Astrocyte (in vitro differentiated cells and primary cell): Measurements from ENCODE around the gene ALDH1L1. TPM values are rescaled to one million over a fixed set of nuclear protein-coding genes. Genes with fewer than 3 reads are reported as not detected.

Source experiments
- DNase-seq: peaks from one replicate; pipeline ENCODE4 v3.0.0-alpha.2; 2010; ENCODE audit warnings: low read depth
- FAIRE-seq: peaks from 2 replicates; lab custom pipeline; 2011; peaks lifted over from hg19 to GRCh38; lab: Jason Lieb, UNC
- H2AFZ ChIP-seq: 2 replicates; pipeline ENCODE4 v1.6.0; 2012; ENCODE audit warnings: low read depth, low read length, inconsistent platforms
- H3K27ac ChIP-seq: 2 replicates; pipeline ENCODE4 v1.5.1; 2011; ENCODE audit warnings: low read depth, low read length, inconsistent platforms
- H3K27me3 ChIP-seq: 2 replicates; pipeline ENCODE4 v1.6.0; 2011; ENCODE audit warnings: low read length, inconsistent platforms; ENCODE audit not compliant: insufficient read depth
- H3K36me3 ChIP-seq: 2 replicates; pipeline ENCODE4 v1.5.1; 2011; ENCODE audit warnings: low read length, inconsistent platforms; ENCODE audit not compliant: insufficient read depth
- H3K4me1 ChIP-seq: 2 replicates; pipeline ENCODE4 v1.5.1; 2011; ENCODE audit warnings: low read length, inconsistent platforms; ENCODE audit not compliant: insufficient read depth
- H3K4me2 ChIP-seq: 2 replicates; pipeline ENCODE4 v1.6.0; 2012; ENCODE audit warnings: low read length, inconsistent platforms
- H3K4me3 ChIP-seq: 2 replicates; pipeline ENCODE4 v1.5.1; 2011; ENCODE audit warnings: low read depth, mild to moderate bottlenecking, low read length, inconsistent platforms; ENCODE audit not compliant: insufficient read depth
- H3K79me2 ChIP-seq: 2 replicates; pipeline ENCODE4 v1.6.0; 2012; ENCODE audit warnings: mild to moderate bottlenecking, low read length, inconsistent platforms; ENCODE audit not compliant: insufficient read depth
- H3K9ac ChIP-seq: 2 replicates; pipeline ENCODE4 v1.6.0; 2012; ENCODE audit warnings: mild to moderate bottlenecking, low read length, inconsistent platforms
- H3K9me3 ChIP-seq: 2 replicates; pipeline ENCODE4 v1.5.1; 2012; ENCODE audit warnings: low read depth, mild to moderate bottlenecking, low read length, inconsistent platforms; ENCODE audit not compliant: insufficient read depth
- H4K20me1 ChIP-seq: 2 replicates; pipeline ENCODE4 v1.6.0; 2012; ENCODE audit warnings: low read length, inconsistent platforms; ENCODE audit not compliant: insufficient read depth
- H3K27ac Mint-ChIP-seq: one replicate; pipeline ENCODE4 v1.8.0; 2021; ENCODE audit warnings: mild to moderate bottlenecking, mixed read lengths; ENCODE audit not compliant: unreplicated experiment
- H3K27me3 Mint-ChIP-seq: one replicate; pipeline ENCODE4 v1.8.0; 2021; ENCODE audit warnings: low read depth, mixed read lengths; ENCODE audit not compliant: unreplicated experiment
- H3K36me3 Mint-ChIP-seq: one replicate; pipeline ENCODE4 v1.8.0; 2021; ENCODE audit warnings: low read depth, mixed read lengths; ENCODE audit not compliant: unreplicated experiment
- H3K4me1 Mint-ChIP-seq: one replicate; pipeline ENCODE4 v1.8.0; 2021; ENCODE audit warnings: low read depth, mixed read lengths; ENCODE audit not compliant: unreplicated experiment
- H3K4me3 Mint-ChIP-seq: one replicate; pipeline ENCODE4 v1.8.0; 2021; ENCODE audit warnings: mild to moderate bottlenecking, moderate library complexity, mixed read lengths; ENCODE audit not compliant: unreplicated experiment
- H3K9me3 Mint-ChIP-seq: one replicate; pipeline ENCODE4 v1.8.0; 2021; ENCODE audit warnings: mild to moderate bottlenecking, mixed read lengths; ENCODE audit not compliant: unreplicated experiment
- EZH2 ChIP-seq: IDR thresholded peaks from 2 replicates; pipeline ENCODE4 v1.6.1; 2012; ENCODE audit warnings: mild to moderate bottlenecking, low read length, inconsistent platforms; ENCODE audit not compliant: insufficient read depth
- total RNA-seq: library from RNA; stranded (reverse); gene quantifications from 2 replicates; pipeline ENCODE4 v1.2.1, GENCODE V29; 2021
- TF ChIP-seq, protein P1 (sequence below): IDR thresholded peaks from 2 replicates; pipeline ENCODE4 v1.5.1; 2011; ENCODE audit warnings: low read depth, mild to moderate bottlenecking, inconsistent platforms, low read length, moderate library complexity; ENCODE audit not compliant: insufficient read depth

The ALDH1L1 gene
- total RNA-seq, 1 donor from 2014 or later, result not detected

DNA sequence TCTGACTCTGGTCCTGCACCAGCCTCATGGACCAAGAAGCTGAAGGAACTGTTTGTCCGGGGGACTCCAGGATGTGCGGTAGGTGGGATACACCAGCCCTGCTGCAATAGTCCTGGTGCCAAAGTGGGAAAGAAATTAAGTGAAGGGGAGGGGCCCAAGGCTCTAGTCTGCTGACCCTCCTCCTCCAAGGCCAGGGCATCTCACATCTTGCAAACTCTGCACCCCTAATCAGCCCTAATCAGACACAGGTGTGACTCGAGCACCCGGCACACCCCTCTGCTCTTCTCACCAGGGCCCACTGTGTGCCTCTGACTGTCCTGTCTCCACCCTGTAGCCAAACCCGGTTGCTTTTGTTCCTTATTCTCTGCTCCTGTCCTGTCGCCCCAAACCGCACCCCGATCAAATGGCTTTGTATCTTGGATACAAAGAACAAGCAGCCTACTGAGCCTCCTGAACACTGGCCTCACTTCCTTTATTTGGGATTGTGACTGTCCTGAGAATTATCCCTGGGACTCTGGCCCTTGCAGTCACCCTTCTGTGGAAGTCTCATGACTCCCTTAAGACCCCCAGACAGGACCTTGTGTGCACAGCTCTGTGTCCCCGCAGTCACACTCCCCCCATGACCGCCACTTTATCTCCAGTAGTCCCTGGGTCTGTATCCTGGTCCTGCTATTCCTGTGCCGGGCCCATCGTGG lies 69.8 kb downstream of the ALDH1L1 start:
- no peak overlapping the region for H3K4me3 Mint-ChIP-seq
- no peak for TF ChIP-seq EZH2
- TF ChIP-seq, protein P1, sequence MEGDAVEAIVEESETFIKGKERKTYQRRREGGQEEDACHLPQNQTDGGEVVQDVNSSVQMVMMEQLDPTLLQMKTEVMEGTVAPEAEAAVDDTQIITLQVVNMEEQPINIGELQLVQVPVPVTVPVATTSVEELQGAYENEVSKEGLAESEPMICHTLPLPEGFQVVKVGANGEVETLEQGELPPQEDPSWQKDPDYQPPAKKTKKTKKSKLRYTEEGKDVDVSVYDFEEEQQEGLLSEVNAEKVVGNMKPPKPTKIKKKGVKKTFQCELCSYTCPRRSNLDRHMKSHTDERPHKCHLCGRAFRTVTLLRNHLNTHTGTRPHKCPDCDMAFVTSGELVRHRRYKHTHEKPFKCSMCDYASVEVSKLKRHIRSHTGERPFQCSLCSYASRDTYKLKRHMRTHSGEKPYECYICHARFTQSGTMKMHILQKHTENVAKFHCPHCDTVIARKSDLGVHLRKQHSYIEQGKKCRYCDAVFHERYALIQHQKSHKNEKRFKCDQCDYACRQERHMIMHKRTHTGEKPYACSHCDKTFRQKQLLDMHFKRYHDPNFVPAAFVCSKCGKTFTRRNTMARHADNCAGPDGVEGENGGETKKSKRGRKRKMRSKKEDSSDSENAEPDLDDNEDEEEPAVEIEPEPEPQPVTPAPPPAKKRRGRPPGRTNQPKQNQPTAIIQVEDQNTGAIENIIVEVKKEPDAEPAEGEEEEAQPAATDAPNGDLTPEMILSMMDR, result no peak
- no peak for FAIRE-seq

DNA sequence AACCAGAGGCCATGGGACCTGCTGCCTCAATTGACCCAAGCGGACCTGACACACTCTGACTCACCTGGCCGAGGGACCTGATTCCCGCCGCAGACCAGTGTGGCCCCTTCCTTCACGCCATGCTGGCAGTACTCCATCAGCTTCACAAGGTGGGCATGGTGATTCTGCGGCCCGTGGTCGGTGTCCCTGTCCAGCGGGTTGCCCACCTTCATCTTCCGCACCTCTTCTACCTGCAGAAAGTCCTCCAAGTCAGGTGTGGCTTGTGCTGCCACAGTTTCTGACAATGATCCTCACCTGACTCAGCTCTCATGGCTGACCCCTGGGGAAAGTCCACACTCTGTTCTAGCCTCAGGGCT lies 70.5 kb downstream of the ALDH1L1 start:
- H3K9ac ChIP-seq, result no peak overlapping the region
- Mint-ChIP-seq H3K4me1 (no peaks in the 10 kb centered on the region), H3K36me3 (no peaks in the 10 kb centered on the region), H3K4me3 (no peak overlapping the region), H3K27ac (no peak overlapping the region), H3K27me3 (peaks cover 22% of the 10 kb centered on the region), H3K9me3 (peaks cover 2% of the 10 kb centered on the region)
- H3K27me3 ChIP-seq, result no peaks in the 10 kb centered on the region
- TF ChIP-seq, protein P1, result no peak
- no peak for TF ChIP-seq EZH2
- no peak overlapping the region for H3K4me3 ChIP-seq
- H4K20me1 ChIP-seq, result no peaks in the 10 kb centered on the region
- no peaks in the 10 kb centered on the region for H3K9me3 ChIP-seq
- no peak overlapping the region for H3K27ac ChIP-seq
- H2AFZ ChIP-seq, result no peak overlapping the region
- H3K4me2 ChIP-seq, result no peak overlapping the region
- no peaks in the 10 kb centered on the region for H3K4me1 ChIP-seq
- DNase-seq (no peak), FAIRE-seq (no peak)
- H3K79me2 ChIP-seq, result no peaks in the 10 kb centered on the region
- H3K36me3 ChIP-seq, result no peaks in the 10 kb centered on the region

More for the DNA sequence above, 69.8 kb downstream of the ALDH1L1 start:
- no peak overlapping the region for H3K9ac ChIP-seq
- Mint-ChIP-seq H3K27me3 (peaks cover 22% of the 10 kb centered on the region), H3K36me3 (no peaks in the 10 kb centered on the region), H3K27ac (no peak overlapping the region), H3K4me1 (no peaks in the 10 kb centered on the region), H3K9me3 (no peaks in the 10 kb centered on the region)
- no peaks in the 10 kb centered on the region for H3K36me3 ChIP-seq
- H3K4me3 ChIP-seq, result no peak overlapping the region
- H2AFZ ChIP-seq, result no peak overlapping the region
- H3K27me3 ChIP-seq, result no peaks in the 10 kb centered on the region
- no peak overlapping the region for H3K27ac ChIP-seq
- H4K20me1 ChIP-seq, result no peaks in the 10 kb centered on the region
- H3K79me2 ChIP-seq, result no peaks in the 10 kb centered on the region
- no peak for DNase-seq
- no peak overlapping the region for H3K4me2 ChIP-seq
- H3K9me3 ChIP-seq, result no peaks in the 10 kb centered on the region
- no peaks in the 10 kb centered on the region for H3K4me1 ChIP-seq

DNA sequence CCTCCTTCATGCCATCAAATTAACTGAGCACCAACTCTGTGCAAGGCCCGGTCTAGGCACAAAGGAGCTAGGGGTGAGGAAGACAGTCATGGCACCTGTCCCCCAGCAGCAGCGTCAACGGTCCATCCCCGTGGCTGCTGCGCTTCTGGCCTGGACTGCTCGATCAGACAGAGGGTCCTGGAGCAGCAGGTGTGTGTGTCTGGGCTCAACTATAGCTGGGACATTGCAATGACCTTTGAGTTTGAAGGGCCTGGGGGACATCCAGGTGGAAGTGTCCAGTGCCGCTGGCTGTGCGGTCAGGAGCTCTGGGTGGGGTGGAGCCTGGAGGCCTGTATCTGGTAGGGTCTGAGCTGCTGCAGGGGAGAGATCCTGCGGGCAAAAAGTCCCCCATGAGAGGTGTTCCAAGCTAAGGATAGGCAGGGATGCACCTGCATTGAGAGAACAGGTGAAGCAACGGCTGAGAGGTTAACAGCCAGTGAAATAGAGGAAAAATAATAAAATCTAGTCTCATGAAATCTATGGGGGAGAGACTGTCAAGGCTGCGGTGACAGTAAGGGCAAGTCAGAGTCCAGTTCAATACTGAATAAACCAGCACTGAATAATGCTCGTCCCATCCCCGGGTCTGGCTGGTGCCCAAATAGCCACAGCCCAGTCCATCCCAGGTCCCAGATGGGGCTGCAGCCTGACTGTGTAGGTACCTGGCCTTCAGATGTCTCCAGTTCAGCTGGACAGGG lies 71.1 kb downstream of the ALDH1L1 start:
- H2AFZ ChIP-seq, result no peak overlapping the region
- no peak for FAIRE-seq
- H3K27ac ChIP-seq, result no peak overlapping the region
- no peak for DNase-seq
- H3K36me3 ChIP-seq, result no peaks in the 10 kb centered on the region
- H3K79me2 ChIP-seq, result no peaks in the 10 kb centered on the region
- H3K9me3 Mint-ChIP-seq, result peaks cover 2% of the 10 kb centered on the region
- no peak overlapping the region for H3K4me3 ChIP-seq
- no peaks in the 10 kb centered on the region for H3K27me3 ChIP-seq
- H4K20me1 ChIP-seq, result no peaks in the 10 kb centered on the region
- no peak for TF ChIP-seq EZH2
- H3K9ac ChIP-seq, result no peak overlapping the region
- H3K4me1 Mint-ChIP-seq, result no peaks in the 10 kb centered on the region
- H3K27ac Mint-ChIP-seq, result no peak overlapping the region
- H3K4me2 ChIP-seq, result no peak overlapping the region
- H3K4me1 ChIP-seq, result no peaks in the 10 kb centered on the region
- no peaks in the 10 kb centered on the region for H3K9me3 ChIP-seq
- no peaks in the 10 kb centered on the region for H3K36me3 Mint-ChIP-seq
- no peak overlapping the region for H3K4me3 Mint-ChIP-seq
- H3K27me3 Mint-ChIP-seq, result peaks cover 22% of the 10 kb centered on the region
